GM18511 (cell line): ENCODE data around the gene PPM1K.

Source experiments
- ATAC-seq: cut with Tn5 transposase; IDR thresholded peaks from one replicate; pipeline ENCODE4 v1.9.1; 2021; ENCODE audit warnings: mild to moderate bottlenecking, moderate library complexity; ENCODE audit not compliant: unreplicated experiment

PPM1K gene

GRCh38 chr4:88223516-88223915, 60.8 kb downstream of the PPM1K start:
- ATAC-seq, result no peak

GRCh38 chr4:88219099-88219498, 65.3 kb downstream of the PPM1K start:
- peak; percentile 87 for ATAC-seq

- ATAC-seq, result no peak
These were observed 67.2 kb downstream of the PPM1K start for GRCh38 chr4:88217169-88217568.

- ATAC-seq, result no peak
These were observed 68.0 kb downstream of the PPM1K start for GRCh38 chr4:88216395-88216794.

GRCh38 chr4:88215351-88215750, 69.0 kb downstream of the PPM1K start:
- no peak for ATAC-seq

GRCh38 chr4:88212253-88212561, 72.2 kb downstream of the PPM1K start:
- ATAC-seq, result no peak

GRCh38 chr4:88211473-88212252, 72.7 kb downstream of the PPM1K start:
- ATAC-seq, result peak; percentile 58

- ATAC-seq, result no peak
These were observed 76.2 kb downstream of the PPM1K start for GRCh38 chr4:88208156-88208555.
